Gastroesophageal sphincter (tissue), 4 donors: ENCODE results near the gene UNC13B. TPM values are rescaled to one million over a fixed set of nuclear protein-coding genes. Genes with fewer than 3 reads are reported as not detected.

Source experiments
- ATAC-seq: fragments of 150-250 bp; one replicate; pipeline ENCODE4 v1.9.1; 2016; ENCODE audit warnings: mild to moderate bottlenecking, moderate library complexity
- H3K27ac ChIP-seq, 4 donors: fragments of 200-600 bp; sonication (generic) in 3 of 4; 1 replicate in 3 of 4; 2 replicates in 1 of 4; pipeline ENCODE4 v1.5.1; 2016 to 2019
- H3K27me3 ChIP-seq: fragments of 200-600 bp; sonication (generic); one replicate; pipeline ENCODE4 v1.5.1; 2019
- H3K36me3 ChIP-seq, 2 donors: fragments of 200-600 bp; sonication (generic); one replicate each; pipeline ENCODE4 v1.5.1; 2019; ENCODE audit warnings: control low read depth in 1 of 2
- H3K4me1 ChIP-seq, 3 donors: fragments of 200-600 bp; sonication (generic); 1 replicate in 2 of 3; 2 replicates in 1 of 3; pipeline ENCODE4 v1.5.1; 2016 to 2019; ENCODE audit warnings: control low read depth in 2 of 3
- H3K4me3 ChIP-seq, 2 donors: fragments of 200-600 bp; sonication (generic); one replicate each; pipeline ENCODE4 v1.5.1; 2019; ENCODE audit warnings: mild to moderate bottlenecking in 1 of 2, moderate library complexity in 1 of 2
- H3K9me3 ChIP-seq, 3 donors: fragments of 200-600 bp; sonication (generic); one replicate each; pipeline ENCODE4 v1.5.1; 2017 to 2019; ENCODE audit warnings: control low read depth in 2 of 3
- EP300 ChIP-seq: sonication (generic); formaldehyde crosslinking; IDR thresholded peaks from one replicate; pipeline ENCODE4 v1.6.1; 2017; ENCODE audit warnings: antibody characterized with exemption, mild to moderate bottlenecking
- POLR2A ChIP-seq, 2 donors: fragments of 450-650 bp; IDR thresholded peaks; one replicate each; pipeline ENCODE4 v1.6.1; 2017; ENCODE audit warnings: antibody characterized with exemption in 2 of 2, mild to moderate bottlenecking in 2 of 2, moderate library complexity in 1 of 2
- POLR2AphosphoS5 ChIP-seq: sonication (generic); formaldehyde crosslinking; IDR thresholded peaks from one replicate; pipeline ENCODE4 v1.6.1; 2017; ENCODE audit warnings: antibody characterized with exemption
- WGBS, 2 donors: methylation state at CpG; one replicate each; pipeline ENCODE4 v1.1.5; 2018; ENCODE audit warnings: low coverage in 1 of 2; 5-methylcytosine and 5-hydroxymethylcytosine counted together
- total RNA-seq, 4 donors: library from RNA; depleted of rRNA; stranded (reverse); fragments of >200 nt; gene quantifications; one replicate each; pipeline ENCODE4 v1.1.0, GENCODE V29; 2016
- TF ChIP-seq, protein P1 (sequence below), 4 experiments: fragments of 200-600 bp in 2 of 4; fragments of 450-650 bp in 2 of 4; sonication (generic) in 1 of 4; IDR thresholded peaks; one replicate each; pipeline ENCODE4 v1.5.1; 2017 to 2019; ENCODE audit warnings: antibody characterized with exemption in 4 of 4, mild to moderate bottlenecking in 2 of 4, moderate library complexity in 2 of 4

The UNC13B gene
- total RNA-seq, 4 donors from 2014 or later = 21.3 to 35.3 (median 31.7) TPM

GRCh38 chr9:35280399-35280798 lies 118.6 kb downstream of the UNC13B start:
- TF ChIP-seq, protein P1, sequence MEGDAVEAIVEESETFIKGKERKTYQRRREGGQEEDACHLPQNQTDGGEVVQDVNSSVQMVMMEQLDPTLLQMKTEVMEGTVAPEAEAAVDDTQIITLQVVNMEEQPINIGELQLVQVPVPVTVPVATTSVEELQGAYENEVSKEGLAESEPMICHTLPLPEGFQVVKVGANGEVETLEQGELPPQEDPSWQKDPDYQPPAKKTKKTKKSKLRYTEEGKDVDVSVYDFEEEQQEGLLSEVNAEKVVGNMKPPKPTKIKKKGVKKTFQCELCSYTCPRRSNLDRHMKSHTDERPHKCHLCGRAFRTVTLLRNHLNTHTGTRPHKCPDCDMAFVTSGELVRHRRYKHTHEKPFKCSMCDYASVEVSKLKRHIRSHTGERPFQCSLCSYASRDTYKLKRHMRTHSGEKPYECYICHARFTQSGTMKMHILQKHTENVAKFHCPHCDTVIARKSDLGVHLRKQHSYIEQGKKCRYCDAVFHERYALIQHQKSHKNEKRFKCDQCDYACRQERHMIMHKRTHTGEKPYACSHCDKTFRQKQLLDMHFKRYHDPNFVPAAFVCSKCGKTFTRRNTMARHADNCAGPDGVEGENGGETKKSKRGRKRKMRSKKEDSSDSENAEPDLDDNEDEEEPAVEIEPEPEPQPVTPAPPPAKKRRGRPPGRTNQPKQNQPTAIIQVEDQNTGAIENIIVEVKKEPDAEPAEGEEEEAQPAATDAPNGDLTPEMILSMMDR (IDR thresholded peaks at IDR 0.05) = no peak
- no peak for TF ChIP-seq POLR2AphosphoS5
- no peak for TF ChIP-seq EP300
- no peak for TF ChIP-seq POLR2A (IDR thresholded peaks at IDR 0.05)
- Histone ChIP-seq H3K36me3 (no peaks in the 10 kb centered on the region), H3K27ac (no peak overlapping the region), H3K4me3 (no peak overlapping the region), H3K9me3 (no peaks in the 10 kb centered on the region), H3K27me3 (no peaks in the 10 kb centered on the region), H3K4me1 (peaks cover 0 to 17% (median 4%) of the 10 kb centered on the region in 3 donors)
- WGBS, 2 donors = 77 to 100% methylated on average over 1 of the region's 1 CpG
- ATAC-seq = no peak

- no peaks in the 10 kb centered on the region for H3K36me3 ChIP-seq
- H3K4me1 ChIP-seq = no peaks in the 10 kb centered on the region
- H3K9me3 ChIP-seq = no peaks in the 10 kb centered on the region
- no peaks in the 10 kb centered on the region for H3K27me3 ChIP-seq
- no peak for TF ChIP-seq POLR2A (IDR thresholded peaks at IDR 0.05)
- no peak for TF ChIP-seq POLR2AphosphoS5
- TF ChIP-seq, protein P1 (IDR thresholded peaks at IDR 0.05) = no peak
- no peak for TF ChIP-seq EP300
- ATAC-seq = no peak
- WGBS, 2 donors = 73 to 83% methylated on average over 1 of the region's 1 CpG
- H3K27ac ChIP-seq = no peak overlapping the region
- no peak overlapping the region for H3K4me3 ChIP-seq
Observed at GRCh38 chr9:35285731-35286130, 123.9 kb downstream of the UNC13B start.

DNA sequence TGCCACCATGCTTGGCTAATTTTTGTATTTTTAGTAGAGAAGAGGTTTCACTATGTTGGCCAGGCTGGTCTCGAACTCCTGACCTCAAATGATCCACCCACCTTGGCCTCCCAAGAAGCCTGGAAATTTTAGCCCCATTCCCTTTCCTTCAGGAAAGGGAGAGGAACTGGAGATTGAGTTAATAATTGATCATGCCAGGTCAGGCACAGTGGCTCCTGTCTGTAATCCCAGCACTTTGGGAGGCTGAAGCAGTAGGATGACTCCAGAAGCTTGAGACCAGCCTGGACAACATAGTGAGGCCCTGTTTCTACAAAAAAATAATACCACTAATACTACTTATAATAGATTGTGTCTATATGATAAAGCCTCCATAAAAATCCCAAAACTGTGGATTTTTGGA lies 124.6 kb downstream of the UNC13B start:
- no peak overlapping the region for H3K4me3 ChIP-seq
- TF ChIP-seq POLR2A (IDR thresholded peaks at IDR 0.05) (no peak), POLR2AphosphoS5 (no peak), EP300 (no peak)
- TF ChIP-seq, protein P1 (IDR thresholded peaks at IDR 0.05) = no peak
- ATAC-seq = no peak
- H3K9me3 ChIP-seq = no peaks in the 10 kb centered on the region
- no peak overlapping the region for H3K27ac ChIP-seq
- no peaks in the 10 kb centered on the region for H3K36me3 ChIP-seq
- H3K4me1 ChIP-seq = no peaks in the 10 kb centered on the region
- no peaks in the 10 kb centered on the region for H3K27me3 ChIP-seq
- 100% methylated on average over 1 of the region's 1 CpG; no CpG with 5 or more reads in 1 of the 2 donors for WGBS, 2 donors

DNA sequence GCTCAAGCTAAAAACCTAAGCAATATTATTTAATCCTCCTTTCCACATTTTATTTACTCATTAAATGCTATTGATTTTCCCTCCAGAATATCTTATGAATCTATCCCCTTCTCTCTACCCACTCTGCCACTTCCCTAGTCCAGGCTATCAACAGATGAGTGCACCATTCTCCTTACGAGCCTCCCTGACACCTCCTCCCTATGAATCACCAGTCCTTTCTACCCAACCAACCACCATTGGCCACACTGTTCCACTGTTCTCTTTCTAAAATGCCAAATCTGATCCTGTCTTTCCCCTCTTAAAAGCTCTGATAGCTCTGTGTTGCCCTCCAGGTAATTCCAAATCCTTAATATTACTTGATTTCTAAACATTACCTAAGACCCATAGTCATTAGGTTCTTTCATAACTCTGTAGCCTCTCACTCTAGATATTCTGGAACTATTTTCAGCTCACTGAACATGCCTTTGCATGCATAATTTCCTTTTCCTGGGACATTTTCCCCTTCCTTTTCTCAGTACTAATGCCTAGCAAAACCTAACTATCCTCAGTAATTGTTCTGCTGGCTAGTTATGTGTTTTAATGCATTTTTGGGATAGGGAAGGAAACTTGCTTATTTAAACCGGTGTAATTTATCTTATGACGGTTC lies 126.3 kb downstream of the UNC13B start:
- Histone ChIP-seq H3K9me3 (no peaks in the 10 kb centered on the region), H3K27ac (no peak overlapping the region), H3K36me3 (no peaks in the 10 kb centered on the region), H3K4me3 (no peak overlapping the region), H3K27me3 (no peaks in the 10 kb centered on the region), H3K4me1 (peaks cover 0 to 6% (median 0%) of the 10 kb centered on the region in 3 donors)
- 80 to 87% methylated on average over 3 of the region's 3 CpGs for WGBS, 2 donors
- TF ChIP-seq POLR2A (IDR thresholded peaks at IDR 0.05) (no peak), EP300 (no peak)
- TF ChIP-seq, protein P1 (IDR thresholded peaks at IDR 0.05) = no peak
- no peak for ATAC-seq

DNA sequence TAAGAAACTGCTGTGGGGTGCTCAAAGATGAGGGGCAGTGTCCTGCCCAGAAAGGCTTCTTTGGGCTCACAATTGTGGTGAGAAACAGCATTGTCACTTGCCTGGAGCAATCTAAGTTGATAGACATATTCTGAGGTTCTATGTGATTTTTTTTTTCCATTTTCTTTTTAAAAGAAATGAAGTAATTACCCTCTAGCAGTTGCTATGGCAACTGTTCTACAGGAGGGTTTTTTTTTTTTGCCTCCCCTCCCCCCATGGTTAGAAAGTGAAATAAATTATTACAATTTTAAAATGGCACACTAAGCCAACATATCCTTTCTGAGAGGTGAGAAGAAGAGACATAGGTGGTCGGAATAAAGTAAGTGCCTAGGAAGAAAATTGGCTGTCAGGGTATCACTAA lies 127.0 kb downstream of the UNC13B start:
- Histone ChIP-seq H3K4me3 (no peak overlapping the region), H3K27me3 (no peaks in the 10 kb centered on the region), H3K36me3 (no peaks in the 10 kb centered on the region), H3K27ac (no peak overlapping the region), H3K9me3 (no peaks in the 10 kb centered on the region), H3K4me1 (peaks cover 0 to 8% (median 0%) of the 10 kb centered on the region in 3 donors)
- TF ChIP-seq POLR2AphosphoS5 (no peak), POLR2A (IDR thresholded peaks at IDR 0.05) (no peak), EP300 (no peak)
- TF ChIP-seq, protein P1 (IDR thresholded peaks at IDR 0.05) = no peak
- no peak for ATAC-seq
- WGBS, 2 donors = 100% methylated on average over 1 of the region's 1 CpG
